Lower leg skin (tissue), 4 donors: ENCODE results near the gene SIK3. TPM values are rescaled to one million over a fixed set of nuclear protein-coding genes. Genes with fewer than 3 reads are reported as not detected.
"Not testable (repeated sequence)": the region's sequence is repeated elsewhere in the genome, so short reads cannot be mapped to it uniquely, and the experiment has no call there.

ENCODE experiments used
- DNase-seq, 2 donors: peaks; one replicate each; pipeline ENCODE4 v3.0.0-alpha.2; 2019; ENCODE audit warnings: low spot score in 2 of 2
- H3K4me3 ChIP-seq: fragments of 200-600 bp; sonication (generic); 2 replicates; pipeline ENCODE4 v1.5.1; 2017; ENCODE audit warnings: mild to moderate bottlenecking, low read depth; ENCODE audit not compliant: poor library complexity, severe bottlenecking
- POLR2A ChIP-seq, 2 donors: fragments of 450-650 bp; IDR thresholded peaks; one replicate each; pipeline ENCODE4 v1.6.1; 2016 to 2017; ENCODE audit warnings: antibody characterized with exemption in 2 of 2, mild to moderate bottlenecking in 1 of 2, moderate library complexity in 1 of 2
- WGBS, 2 donors: methylation state at CpG; one replicate each; pipeline ENCODE4 v1.1.5; 2018; 5-methylcytosine and 5-hydroxymethylcytosine counted together
- intact Hi-C: fragments of 100-400 bp; cut with DNase I; formaldehyde crosslinking; loops from one replicate; pipeline ENCODE4 v1.15.0; 2023; ENCODE audit warnings: low total_unique reads
- total RNA-seq, 4 donors: library from RNA; depleted of rRNA; stranded (reverse); fragments of >200 nt; gene quantifications; one replicate each; pipeline ENCODE4 v1.1.0, GENCODE V29; 2016
- TF ChIP-seq, protein P1 (sequence below), 3 donors: fragments of 450-650 bp; IDR thresholded peaks; one replicate each; pipeline ENCODE4 v1.5.1; 2016; ENCODE audit warnings: antibody characterized with exemption in 3 of 3, mild to moderate bottlenecking in 3 of 3, moderate library complexity in 2 of 3

The SIK3 gene
- total RNA-seq, 4 donors from 2014 or later: 26.7 to 37.5 (median 30.1) TPM

DNA sequence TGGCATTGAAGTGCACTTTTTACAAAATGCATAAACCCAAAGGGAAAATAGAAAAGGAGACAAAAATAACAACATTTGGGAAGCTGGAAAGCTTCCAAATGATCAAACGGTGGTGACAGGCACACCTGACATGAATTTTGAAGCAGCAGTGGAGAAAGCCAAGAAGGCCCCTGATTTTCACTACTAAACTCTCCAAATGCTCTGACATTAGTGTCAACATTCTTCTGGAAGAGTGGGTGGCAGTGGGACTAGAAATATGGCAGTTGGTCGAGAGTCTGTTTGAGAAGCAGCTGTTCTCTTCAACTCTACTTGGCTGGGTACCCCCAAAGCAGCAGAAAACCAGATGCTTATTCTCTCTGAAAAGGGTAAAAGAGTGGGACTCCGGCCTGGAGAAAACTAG lies 294.2 kb downstream of the SIK3 start:
- H3K4me3 ChIP-seq: no peak overlapping the region
- intact Hi-C loops: no loop called here
- 42 to 48% methylated on average over 3 of the region's 3 CpGs for WGBS, 2 donors
- DNase-seq: no peak
- TF ChIP-seq, protein P1, sequence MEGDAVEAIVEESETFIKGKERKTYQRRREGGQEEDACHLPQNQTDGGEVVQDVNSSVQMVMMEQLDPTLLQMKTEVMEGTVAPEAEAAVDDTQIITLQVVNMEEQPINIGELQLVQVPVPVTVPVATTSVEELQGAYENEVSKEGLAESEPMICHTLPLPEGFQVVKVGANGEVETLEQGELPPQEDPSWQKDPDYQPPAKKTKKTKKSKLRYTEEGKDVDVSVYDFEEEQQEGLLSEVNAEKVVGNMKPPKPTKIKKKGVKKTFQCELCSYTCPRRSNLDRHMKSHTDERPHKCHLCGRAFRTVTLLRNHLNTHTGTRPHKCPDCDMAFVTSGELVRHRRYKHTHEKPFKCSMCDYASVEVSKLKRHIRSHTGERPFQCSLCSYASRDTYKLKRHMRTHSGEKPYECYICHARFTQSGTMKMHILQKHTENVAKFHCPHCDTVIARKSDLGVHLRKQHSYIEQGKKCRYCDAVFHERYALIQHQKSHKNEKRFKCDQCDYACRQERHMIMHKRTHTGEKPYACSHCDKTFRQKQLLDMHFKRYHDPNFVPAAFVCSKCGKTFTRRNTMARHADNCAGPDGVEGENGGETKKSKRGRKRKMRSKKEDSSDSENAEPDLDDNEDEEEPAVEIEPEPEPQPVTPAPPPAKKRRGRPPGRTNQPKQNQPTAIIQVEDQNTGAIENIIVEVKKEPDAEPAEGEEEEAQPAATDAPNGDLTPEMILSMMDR (IDR thresholded peaks at IDR 0.05): no peak
- no peak for TF ChIP-seq POLR2A (IDR thresholded peaks at IDR 0.05)

DNA sequence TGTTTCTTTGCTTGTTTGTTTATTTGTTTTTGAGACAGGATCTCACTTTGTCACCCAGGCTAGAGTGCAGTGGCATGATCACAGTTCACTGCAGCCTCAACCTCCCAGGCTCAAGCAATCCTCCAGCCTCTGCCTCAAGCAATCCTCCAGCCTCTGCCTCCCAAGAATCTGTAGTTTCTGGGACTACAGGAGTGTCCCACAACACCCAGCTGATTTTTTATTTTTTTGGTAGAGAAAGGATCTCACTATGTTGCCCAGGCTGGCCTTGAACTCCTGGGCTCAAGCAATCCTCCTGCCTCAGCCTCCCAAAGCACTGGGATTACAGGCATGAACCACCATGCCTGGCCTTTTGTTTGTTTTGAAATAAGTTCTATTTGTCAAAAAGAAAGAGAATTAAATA lies 296.6 kb downstream of the SIK3 start:
- DNase-seq: peak in 1 of 2 donors; percentile 12
- H3K4me3 ChIP-seq, intact Hi-C loops: not testable (repeated sequence)

DNA sequence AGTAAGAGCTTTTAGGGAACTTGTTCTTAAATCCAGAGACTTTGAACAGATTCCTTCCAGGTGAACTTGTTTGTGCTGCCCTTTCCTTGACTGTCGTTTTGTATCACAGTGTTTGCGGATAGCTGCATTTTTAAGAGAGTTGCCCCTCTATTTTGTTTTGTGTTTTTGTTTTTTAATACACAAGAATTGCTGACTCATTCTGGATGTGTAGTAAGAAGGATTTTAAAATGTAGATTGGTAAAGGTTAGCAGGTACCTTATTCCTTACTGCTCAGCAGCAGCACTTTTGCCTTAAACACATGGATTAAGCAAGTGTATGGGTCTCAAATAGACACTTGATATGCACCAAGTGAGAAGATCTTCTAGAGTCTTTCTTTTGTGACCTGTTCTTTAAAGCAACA lies 297.6 kb downstream of the SIK3 start:
- intact Hi-C loops: no loop called here

DNA sequence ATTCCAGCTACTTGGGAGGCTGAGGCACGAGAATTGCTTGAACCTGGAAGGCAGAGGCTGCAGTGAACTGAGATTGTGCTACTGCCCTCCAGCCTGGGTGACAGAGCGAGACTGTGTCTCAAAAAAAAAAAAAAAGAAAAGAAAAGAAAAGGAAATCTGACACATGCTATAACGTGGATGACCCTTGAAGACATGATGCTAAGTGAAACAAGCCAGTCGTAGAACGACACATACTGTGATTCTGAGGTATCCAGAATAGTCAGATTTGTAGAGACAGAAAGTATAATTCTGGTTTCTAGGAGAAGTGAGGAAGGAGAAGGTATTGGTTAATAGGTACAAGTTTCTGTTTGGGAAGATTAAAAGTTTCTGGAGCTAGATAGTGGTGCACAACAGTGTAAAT lies 299.9 kb downstream of the SIK3 start:
- WGBS, 2 donors: 74 to 81% methylated on average over 5 of the region's 5 CpGs
- H3K4me3 ChIP-seq: no peak overlapping the region
- TF ChIP-seq POLR2A (IDR thresholded peaks at IDR 0.05): no peak
- TF ChIP-seq, protein P1 (IDR thresholded peaks at IDR 0.05): no peak
- no peak for DNase-seq
- intact Hi-C loops: no loop called here

More for the DNA sequence above, 297.6 kb downstream of the SIK3 start:
- WGBS, 2 donors: 84 to 90% methylated on average over 2 of the region's 2 CpGs
- DNase-seq: no peak
- no peak overlapping the region for H3K4me3 ChIP-seq
- no peak for TF ChIP-seq POLR2A (IDR thresholded peaks at IDR 0.05)
- TF ChIP-seq, protein P1 (IDR thresholded peaks at IDR 0.05): no peak

DNA sequence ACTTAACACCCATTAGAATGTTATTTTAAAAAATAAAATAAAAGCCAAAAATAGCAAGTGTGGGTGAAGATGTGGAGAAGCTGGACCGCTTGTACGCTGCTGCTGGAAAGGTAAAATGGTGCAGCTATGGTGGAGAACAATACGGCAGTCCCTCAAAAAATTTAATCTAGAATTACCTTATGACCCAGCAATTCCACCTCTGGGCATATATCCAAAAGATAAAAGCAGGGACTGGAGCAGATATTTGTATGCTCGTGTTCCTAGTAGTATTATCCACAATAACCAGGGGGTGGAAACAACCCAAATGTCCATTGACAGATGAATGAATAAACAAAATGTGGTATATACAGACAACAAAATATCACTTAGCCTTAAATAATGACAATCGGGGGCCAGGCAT lies 300.4 kb downstream of the SIK3 start:
- 91 to 97% methylated on average over 5 of the region's 5 CpGs for WGBS, 2 donors
- intact Hi-C loops: no loop called here
- no peak overlapping the region for H3K4me3 ChIP-seq

DNA sequence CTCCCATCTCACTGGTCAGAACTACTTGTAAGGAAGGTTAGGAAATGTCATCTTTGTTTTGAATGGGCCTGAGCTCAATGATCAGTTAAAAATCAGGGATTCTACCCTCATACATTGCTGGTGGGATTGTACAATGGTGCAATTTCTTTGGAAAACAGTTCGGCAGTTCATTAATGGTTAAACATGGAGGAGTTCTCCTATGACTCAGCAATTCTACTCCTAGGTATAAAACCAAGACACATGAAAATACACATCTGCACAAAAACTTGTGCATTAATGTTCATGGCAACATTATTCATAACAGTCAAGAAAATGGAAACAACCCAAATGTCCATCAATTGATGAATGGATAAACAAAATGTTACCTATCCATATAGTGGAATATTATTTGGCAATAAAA lies 301.7 kb downstream of the SIK3 start:
- intact Hi-C loops: no loop called here
- DNase-seq: no peak
- H3K4me3 ChIP-seq: no peak overlapping the region
- 88 to 91% methylated on average over 1 of the region's 1 CpG for WGBS, 2 donors
- TF ChIP-seq POLR2A (IDR thresholded peaks at IDR 0.05): no peak
- TF ChIP-seq, protein P1 (IDR thresholded peaks at IDR 0.05): no peak

More for the DNA sequence above, 300.4 kb downstream of the SIK3 start:
- no peak for DNase-seq
- no peak for TF ChIP-seq POLR2A (IDR thresholded peaks at IDR 0.05)
- TF ChIP-seq, protein P1 (IDR thresholded peaks at IDR 0.05): no peak
